NCI-H446 (cell line): ENCODE data around the gene TNFRSF4.

Experiments used
- DNase-seq, 2 experiments: peaks; one replicate each; lab custom pipeline; 2025; lab: John Stamatoyannopoulos, UW

The TNFRSF4 gene

GRCh38 chr1:1217621-1218523 lies 3.9 kb upstream of the TNFRSF4 start:
- DNase-seq = no peak

GRCh38 chr1:1216770-1217620 lies 3.0 kb upstream of the TNFRSF4 start:
- no peak for DNase-seq

- DNase-seq = no peak
Measured at GRCh38 chr1:1215881-1216605, 2.1 kb upstream of the TNFRSF4 start.

GRCh38 chr1:1215080-1215676 lies 1.2 kb upstream of the TNFRSF4 start:
- no peak for DNase-seq

GRCh38 chr1:1212780-1213344 lies 1.1 kb downstream of the TNFRSF4 start:
- no peak for DNase-seq

GRCh38 chr1:1211541-1212441 lies 2.2 kb downstream of the TNFRSF4 start:
- DNase-seq = no peak

- no peak for DNase-seq
Measured at GRCh38 chr1:1210726-1211540, 3.0 kb downstream of the TNFRSF4 start.

GRCh38 chr1:1208713-1209433 lies 5.1 kb downstream of the TNFRSF4 start:
- DNase-seq = no peak

- no peak for DNase-seq
Measured at GRCh38 chr1:1207571-1207892, 6.4 kb downstream of the TNFRSF4 start.

GRCh38 chr1:1206966-1207531 lies 6.9 kb downstream of the TNFRSF4 start:
- no peak for DNase-seq

GRCh38 chr1:1206376-1206965 lies 7.5 kb downstream of the TNFRSF4 start, which contains the start of gene TNFRSF18:
Gene TNFRSF18 (minus strand): TSS chr1:1206592. CDS start chr1:1206571, 21 bp downstream.
- DNase-seq = no peak

- DNase-seq = no peak
Measured at GRCh38 chr1:1205769-1206375, 8.1 kb downstream of the TNFRSF4 start.

GRCh38 chr1:1204998-1205768 lies 8.8 kb downstream of the TNFRSF4 start:
- DNase-seq = no peak

- DNase-seq = no peak
Measured at GRCh38 chr1:1204425-1204920, 9.5 kb downstream of the TNFRSF4 start.

GRCh38 chr1:1203561-1204424 lies 10.2 kb downstream of the TNFRSF4 start:
- no peak for DNase-seq
